Measurements from ENCODE around the gene SPAG4. TPM values are rescaled to one million over a fixed set of nuclear protein-coding genes. Genes with fewer than 3 reads are reported as not detected.

Gene SPAG4
- total and polyA plus RNA-seq, 2 donors (not counting 1 experiment from before 2014, with no cell fraction given): 3.7 to 4.7 TPM

DNA sequence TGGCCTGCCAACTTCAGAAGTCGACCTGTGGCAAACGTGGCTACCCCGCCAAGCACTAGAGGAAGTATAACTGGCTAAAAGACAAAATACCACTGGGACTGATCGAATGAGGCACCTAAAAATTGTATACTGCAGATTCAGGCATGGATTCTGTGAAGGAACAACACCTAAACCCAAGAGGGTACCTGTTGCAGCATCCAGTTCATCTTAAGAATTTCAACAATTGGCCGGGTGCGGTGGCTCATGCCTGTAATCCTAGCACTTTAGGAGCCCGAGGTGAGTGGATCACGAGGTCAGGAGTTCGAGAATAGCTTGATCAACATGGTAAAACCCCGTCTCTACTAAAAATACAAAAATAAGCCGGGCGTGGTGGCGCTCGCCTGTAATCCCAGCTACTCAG lies 27.2 kb upstream of the SPAG4 start:
- ATAC-seq (ENCODE audit: low read depth): no peak
- H3K9ac ChIP-seq (ENCODE audit: low read length): no peak overlapping the region
- TF ChIP-seq, protein P1, sequence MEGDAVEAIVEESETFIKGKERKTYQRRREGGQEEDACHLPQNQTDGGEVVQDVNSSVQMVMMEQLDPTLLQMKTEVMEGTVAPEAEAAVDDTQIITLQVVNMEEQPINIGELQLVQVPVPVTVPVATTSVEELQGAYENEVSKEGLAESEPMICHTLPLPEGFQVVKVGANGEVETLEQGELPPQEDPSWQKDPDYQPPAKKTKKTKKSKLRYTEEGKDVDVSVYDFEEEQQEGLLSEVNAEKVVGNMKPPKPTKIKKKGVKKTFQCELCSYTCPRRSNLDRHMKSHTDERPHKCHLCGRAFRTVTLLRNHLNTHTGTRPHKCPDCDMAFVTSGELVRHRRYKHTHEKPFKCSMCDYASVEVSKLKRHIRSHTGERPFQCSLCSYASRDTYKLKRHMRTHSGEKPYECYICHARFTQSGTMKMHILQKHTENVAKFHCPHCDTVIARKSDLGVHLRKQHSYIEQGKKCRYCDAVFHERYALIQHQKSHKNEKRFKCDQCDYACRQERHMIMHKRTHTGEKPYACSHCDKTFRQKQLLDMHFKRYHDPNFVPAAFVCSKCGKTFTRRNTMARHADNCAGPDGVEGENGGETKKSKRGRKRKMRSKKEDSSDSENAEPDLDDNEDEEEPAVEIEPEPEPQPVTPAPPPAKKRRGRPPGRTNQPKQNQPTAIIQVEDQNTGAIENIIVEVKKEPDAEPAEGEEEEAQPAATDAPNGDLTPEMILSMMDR (IDR thresholded peaks at IDR 0.05): no peak
- no peak for TF ChIP-seq EZH2 (IDR thresholded peaks at IDR 0.05; ENCODE audit: borderline replicate concordance, insufficient read depth, low read depth, low read length, poor library complexity, severe bottlenecking)
- DNase-seq: no peak
- CTCF ChIA-PET: no interaction called here
- H3K9me3 ChIP-seq (ENCODE audit: control extremely low read depth in 1 of 3, control insufficient read depth in 2 of 3, insufficient read depth in 1 of 3, low read length in 2 of 3): no peaks in the 10 kb centered on the region
- no peaks in the 10 kb centered on the region for H3K36me3 ChIP-seq (replicated peaks in 1 of 2; ENCODE audit: control extremely low read depth in 1 of 2, control insufficient read depth in 1 of 2, extremely low read depth in 1 of 2, insufficient read depth in 2 of 2, low read length in 1 of 2)
- Mint-ChIP-seq H3K9me3 (ENCODE audit: insufficient read depth) (no peaks in the 10 kb centered on the region), H3K4me1 (no peaks in the 10 kb centered on the region), H3K27me3 (peaks cover 8% of the 10 kb centered on the region), H3K4me3 (no peak overlapping the region), H3K27ac (no peak overlapping the region)
- no peak overlapping the region for H3K27ac ChIP-seq (ENCODE audit: low read length in 2 of 2)
- WGBS (ENCODE audit: insufficient coverage): 92% methylated on average over 14 of the region's 14 CpGs
- POLR2A ChIA-PET: no interaction called here
- no peaks in the 10 kb centered on the region for H3K79me2 ChIP-seq (ENCODE audit: control insufficient read depth, insufficient read depth, low read length)
- H3K27me3 ChIP-seq (replicated peaks in 1 of 4; ENCODE audit: control extremely low read depth in 1 of 4, control insufficient read depth in 3 of 4, insufficient read depth in 4 of 4, low read length in 3 of 4): no peaks in the 10 kb centered on the region
- no peak overlapping the region for H2AFZ ChIP-seq (ENCODE audit: insufficient read depth, low read depth, low read length, poor library complexity, severe bottlenecking)
- no peak overlapping the region for H3K4me2 ChIP-seq (replicated peaks; ENCODE audit: low read depth, low read length, poor library complexity, severe bottlenecking)
- intact Hi-C loops (cut with micrococcal nuclease): no loop called here
- H3K4me1 ChIP-seq (ENCODE audit: control insufficient read depth in 2 of 2, insufficient read depth in 2 of 2, low read length in 2 of 2): no peaks in the 10 kb centered on the region
- H3K4me3 ChIP-seq (ENCODE audit: control extremely low read depth in 1 of 5, extremely low read depth in 1 of 5, insufficient read depth in 1 of 5, low read depth in 2 of 5, low read length in 4 of 5): no peak overlapping the region
- no peaks in the 10 kb centered on the region for H4K20me1 ChIP-seq (ENCODE audit: control insufficient read depth, insufficient read depth, low read length, poor library complexity, severe bottlenecking)

DNA sequence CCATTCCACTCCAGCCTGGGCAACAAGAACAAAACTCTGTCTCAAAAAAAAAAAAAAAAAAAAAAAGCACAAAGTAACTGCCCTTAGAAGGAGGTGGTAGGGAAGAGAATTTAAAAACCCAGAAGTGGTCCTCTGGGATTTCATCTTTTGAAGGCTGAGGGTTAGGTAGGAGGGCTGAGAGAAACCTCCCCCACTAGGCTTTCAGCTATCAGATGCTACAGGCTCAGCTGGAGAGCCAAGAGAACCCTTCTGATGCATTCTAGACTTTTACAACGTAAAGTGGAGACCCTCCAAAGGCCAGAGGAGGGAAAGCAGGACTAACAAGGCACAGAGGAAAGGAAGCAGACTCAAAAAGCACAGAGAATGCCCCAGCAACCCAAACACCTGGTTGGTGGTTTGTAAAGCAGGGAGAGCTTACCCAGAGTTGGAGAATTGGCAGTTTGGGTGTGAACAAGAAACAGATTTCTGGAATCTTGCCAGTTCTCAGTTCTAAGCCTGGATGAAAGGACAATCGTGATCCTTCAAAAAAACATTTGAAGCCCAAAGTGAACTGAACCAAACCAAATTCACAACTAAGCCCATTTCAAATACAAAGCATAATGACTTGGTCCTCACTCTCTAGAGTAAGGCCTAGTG lies 23.2 kb upstream of the SPAG4 start:
- H3K27ac Mint-ChIP-seq: no peak overlapping the region
- CTCF ChIA-PET: no interaction called here
- no peak overlapping the region for H3K27ac ChIP-seq (ENCODE audit: low read length in 2 of 2)
- no peaks in the 10 kb centered on the region for H4K20me1 ChIP-seq (ENCODE audit: control insufficient read depth, insufficient read depth, low read length, poor library complexity, severe bottlenecking)
- H3K4me3 ChIP-seq (ENCODE audit: control extremely low read depth in 1 of 5, extremely low read depth in 1 of 5, insufficient read depth in 1 of 5, low read depth in 2 of 5, low read length in 4 of 5): no peak overlapping the region
- ATAC-seq (ENCODE audit: low read depth): no peak
- H3K9me3 ChIP-seq (ENCODE audit: control extremely low read depth in 1 of 3, control insufficient read depth in 2 of 3, insufficient read depth in 1 of 3, low read length in 2 of 3): no peaks in the 10 kb centered on the region
- intact Hi-C loops (cut with micrococcal nuclease): no loop called here
- H3K4me1 ChIP-seq (ENCODE audit: control insufficient read depth in 2 of 2, insufficient read depth in 2 of 2, low read length in 2 of 2): no peaks in the 10 kb centered on the region
- H3K79me2 ChIP-seq (ENCODE audit: control insufficient read depth, insufficient read depth, low read length): no peaks in the 10 kb centered on the region
- no peak overlapping the region for H3K4me2 ChIP-seq (replicated peaks; ENCODE audit: low read depth, low read length, poor library complexity, severe bottlenecking)
- peaks cover 9% of the 10 kb centered on the region for H3K27me3 Mint-ChIP-seq
- no peak for TF ChIP-seq EZH2 (IDR thresholded peaks at IDR 0.05; ENCODE audit: borderline replicate concordance, insufficient read depth, low read depth, low read length, poor library complexity, severe bottlenecking)
- TF ChIP-seq, protein P1 (IDR thresholded peaks at IDR 0.05): no peak
- no peak overlapping the region for H3K4me3 Mint-ChIP-seq
- POLR2A ChIA-PET: no interaction called here
- H3K27me3 ChIP-seq (replicated peaks in 1 of 4; ENCODE audit: control extremely low read depth in 1 of 4, control insufficient read depth in 3 of 4, insufficient read depth in 4 of 4, low read length in 3 of 4): no peaks in the 10 kb centered on the region
- no peaks in the 10 kb centered on the region for H3K9me3 Mint-ChIP-seq (ENCODE audit: insufficient read depth)
- no peaks in the 10 kb centered on the region for H3K36me3 ChIP-seq (replicated peaks in 1 of 2; ENCODE audit: control extremely low read depth in 1 of 2, control insufficient read depth in 1 of 2, extremely low read depth in 1 of 2, insufficient read depth in 2 of 2, low read length in 1 of 2)
- H2AFZ ChIP-seq (ENCODE audit: insufficient read depth, low read depth, low read length, poor library complexity, severe bottlenecking): no peak overlapping the region
- DNase-seq: no peak
- no peaks in the 10 kb centered on the region for H3K4me1 Mint-ChIP-seq
- no peak overlapping the region for H3K9ac ChIP-seq (ENCODE audit: low read length)
- WGBS (ENCODE audit: insufficient coverage): 33% methylated on average over 1 of the region's 2 CpGs

All from B cell (primary cell).